BLaER1 (cell line): Measurements from ENCODE around the gene EVI2B.
A peak's percentile ranks its signal among the peaks of the same experiment; 100 is the strongest.
"Not testable (repeated sequence)": the region's sequence is repeated elsewhere in the genome, so short reads cannot be mapped to it uniquely, and the experiment has no call there.

Source experiments
- H3K27ac ChIP-seq: shearing (Covaris generic); formaldehyde crosslinking; 2 replicates; pipeline ENCODE4 v1.8.1; 2022
- H3K27me3 ChIP-seq: shearing (Covaris generic); formaldehyde crosslinking; 2 replicates; pipeline ENCODE4 v1.8.1; 2022
- H3K36me3 ChIP-seq: shearing (Covaris generic); formaldehyde crosslinking; 2 replicates; pipeline ENCODE4 v1.8.1; 2022
- H3K4me1 ChIP-seq: shearing (Covaris generic); formaldehyde crosslinking; 2 replicates; pipeline ENCODE4 v1.8.1; 2022
- H3K4me2 ChIP-seq: shearing (Covaris generic); formaldehyde crosslinking; 2 replicates; pipeline ENCODE4 v1.8.1; 2022
- H3K4me3 ChIP-seq: shearing (Covaris generic); formaldehyde crosslinking; 2 replicates; pipeline ENCODE4 v1.8.1; 2022
- H3K9ac ChIP-seq: shearing (Covaris generic); formaldehyde crosslinking; 2 replicates; pipeline ENCODE4 v1.8.1; 2022
- H3K9me3 ChIP-seq: shearing (Covaris generic); formaldehyde crosslinking; 2 replicates; pipeline ENCODE4 v1.8.1; 2022
- H4K20me1 ChIP-seq: shearing (Covaris generic); formaldehyde crosslinking; 2 replicates; pipeline ENCODE4 v1.8.1; 2022
- Cebpa-rat ChIP-seq: shearing (Covaris generic); IDR thresholded peaks from 2 replicates; pipeline ENCODE4 v1.8.1; 2022

The EVI2B gene, protein sequence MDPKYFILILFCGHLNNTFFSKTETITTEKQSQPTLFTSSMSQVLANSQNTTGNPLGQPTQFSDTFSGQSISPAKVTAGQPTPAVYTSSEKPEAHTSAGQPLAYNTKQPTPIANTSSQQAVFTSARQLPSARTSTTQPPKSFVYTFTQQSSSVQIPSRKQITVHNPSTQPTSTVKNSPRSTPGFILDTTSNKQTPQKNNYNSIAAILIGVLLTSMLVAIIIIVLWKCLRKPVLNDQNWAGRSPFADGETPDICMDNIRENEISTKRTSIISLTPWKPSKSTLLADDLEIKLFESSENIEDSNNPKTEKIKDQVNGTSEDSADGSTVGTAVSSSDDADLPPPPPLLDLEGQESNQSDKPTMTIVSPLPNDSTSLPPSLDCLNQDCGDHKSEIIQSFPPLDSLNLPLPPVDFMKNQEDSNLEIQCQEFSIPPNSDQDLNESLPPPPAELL

DNA sequence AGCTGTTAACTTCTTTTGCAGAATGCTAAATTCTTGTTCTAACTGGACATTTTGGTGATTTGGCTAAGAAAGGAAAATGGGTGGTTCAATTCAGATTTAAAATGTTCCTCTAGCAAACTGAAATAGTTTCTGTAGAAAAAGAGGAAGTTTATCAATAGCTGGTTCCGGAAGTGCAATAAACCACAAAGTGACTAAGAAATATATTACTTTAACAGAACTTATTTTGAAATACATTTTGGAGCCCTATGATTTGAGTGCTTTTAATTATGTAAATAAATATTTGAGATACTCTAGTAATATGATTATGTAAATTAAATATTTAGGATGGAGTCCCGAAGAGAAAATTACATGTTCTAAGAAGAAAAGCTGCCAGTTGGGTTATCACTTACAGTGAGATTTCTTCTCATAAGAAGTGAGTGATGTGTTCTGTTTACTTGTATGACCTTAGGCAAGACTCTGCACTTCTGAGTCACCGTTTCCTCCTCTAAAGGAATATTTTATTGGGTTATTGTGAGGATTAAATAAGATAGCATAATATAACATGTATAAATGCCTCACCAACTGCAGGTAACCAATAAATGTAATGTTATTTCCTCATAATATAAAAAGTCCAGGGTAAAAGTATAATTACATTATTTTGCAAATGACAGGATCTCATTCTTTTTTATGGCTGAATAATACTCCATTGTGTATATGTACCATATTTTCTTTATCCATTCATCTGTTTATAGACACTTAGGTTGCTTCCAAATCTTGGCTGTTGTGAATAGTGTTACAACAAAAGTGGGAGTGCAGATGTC is at the start of gene EVI2B:
Gene EVI2B (minus strand): TSS at position 73 of the 800 bp plus-strand sequence. CDS start 8,445 bp downstream, outside the sequence.
- Histone ChIP-seq H3K4me1 (peaks cover 72% of the 10 kb centered on the region), H3K9ac (peak within 1 kb of the TSS; percentile 82), H3K4me2 (peak within 1 kb of the TSS; percentile 86), H3K9me3 (no peaks in the 10 kb centered on the region), H3K36me3 (peaks cover 3% of the 10 kb centered on the region; the same call in 1 of the 2 replicates), H3K27ac (peak within 1 kb of the TSS; percentile 95), H3K4me3 (peak within 1 kb of the TSS; percentile 66), H3K27me3 (no peaks in the 10 kb centered on the region), H4K20me1 (no peaks in the 10 kb centered on the region)
- no peak for TF ChIP-seq Cebpa-rat

DNA sequence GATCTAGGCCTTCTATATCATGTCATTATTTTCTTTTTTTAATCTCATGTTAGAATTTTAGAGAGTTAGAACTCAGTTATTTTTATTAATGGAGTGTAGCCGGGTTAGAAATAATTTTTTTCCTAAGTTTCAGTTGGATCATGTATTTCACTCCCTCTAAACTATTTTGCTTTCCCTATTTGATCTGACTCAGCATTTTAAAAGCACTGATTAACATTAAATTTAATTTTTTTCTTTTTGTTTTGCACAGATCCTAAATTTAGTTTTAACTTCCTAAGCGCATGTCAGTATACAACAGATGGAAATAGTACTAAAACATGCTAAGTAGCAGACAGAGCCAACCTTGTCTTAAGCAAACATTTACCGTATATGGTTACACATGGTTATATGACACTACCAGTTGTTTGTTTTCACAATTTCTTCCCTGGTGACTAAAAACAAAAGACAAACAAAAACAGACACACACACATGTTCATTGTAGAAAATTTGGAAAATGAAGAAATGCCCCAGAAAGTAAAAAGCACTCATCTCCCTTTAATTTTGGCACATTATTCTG is 44.1 kb upstream of the EVI2B start:
- no peak overlapping the region for H3K4me2 ChIP-seq
- TF ChIP-seq Cebpa-rat: no peak
- H3K4me1 ChIP-seq: no peaks in the 10 kb centered on the region
- no peak overlapping the region for H3K4me3 ChIP-seq
- no peaks in the 10 kb centered on the region for H3K9me3 ChIP-seq
- H3K27ac ChIP-seq: no peak overlapping the region
- H3K27me3 ChIP-seq: no peaks in the 10 kb centered on the region
- H4K20me1 ChIP-seq: no peaks in the 10 kb centered on the region
- peaks cover 79% of the 10 kb centered on the region for H3K36me3 ChIP-seq
- no peak overlapping the region for H3K9ac ChIP-seq

DNA sequence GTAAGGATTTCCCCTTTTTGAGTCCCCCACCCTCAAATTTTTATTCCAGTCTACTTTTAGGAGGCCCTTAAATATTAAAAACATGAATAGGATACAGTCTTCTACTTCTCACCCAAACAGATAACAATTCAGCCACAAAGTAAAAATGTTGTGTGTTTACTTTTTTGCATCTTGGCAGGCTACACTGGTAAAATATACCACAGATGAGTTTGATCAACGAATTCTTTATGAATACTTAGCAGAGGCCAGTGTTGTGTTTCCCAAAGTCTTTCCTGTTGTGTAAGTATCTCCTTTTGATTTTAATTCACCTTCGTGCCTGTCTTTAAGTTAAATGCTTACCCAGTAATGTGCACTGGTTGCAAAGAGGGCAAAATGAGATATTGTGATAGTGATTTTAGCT is 43.2 kb upstream of the EVI2B start:
- H4K20me1 ChIP-seq: no peaks in the 10 kb centered on the region
- TF ChIP-seq Cebpa-rat: no peak
- H3K36me3 ChIP-seq: peaks cover 80% of the 10 kb centered on the region
- H3K9ac ChIP-seq: no peak overlapping the region
- no peak overlapping the region for H3K4me3 ChIP-seq
- H3K4me1 ChIP-seq: no peaks in the 10 kb centered on the region
- H3K4me2 ChIP-seq: no peak overlapping the region
- H3K27me3 ChIP-seq: no peaks in the 10 kb centered on the region
- no peak overlapping the region for H3K27ac ChIP-seq
- no peaks in the 10 kb centered on the region for H3K9me3 ChIP-seq

DNA sequence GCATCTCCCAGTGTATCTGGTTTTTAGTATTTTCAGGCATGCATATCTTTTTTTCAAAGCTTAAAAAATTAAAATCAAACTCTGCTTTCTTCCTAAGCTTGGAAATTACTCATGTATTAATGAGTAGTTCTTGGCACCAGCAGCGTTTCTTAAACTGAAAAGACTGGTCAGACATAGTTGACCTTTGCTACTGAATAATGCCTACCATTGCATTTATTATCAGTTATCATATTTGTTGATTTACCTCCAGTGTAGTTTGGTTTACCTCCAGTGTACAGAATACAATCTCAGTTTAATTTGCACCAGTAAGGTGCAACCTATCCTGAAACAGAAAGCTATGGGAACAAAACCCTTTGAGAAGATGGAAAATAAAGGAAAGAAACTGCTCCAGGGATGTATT is 42.1 kb upstream of the EVI2B start:
- Histone ChIP-seq H3K4me3 (no peak overlapping the region), H3K27me3 (no peaks in the 10 kb centered on the region), H3K9me3 (no peaks in the 10 kb centered on the region), H3K4me1 (no peaks in the 10 kb centered on the region), H3K27ac (no peak overlapping the region), H3K9ac (no peak overlapping the region), H4K20me1 (no peaks in the 10 kb centered on the region), H3K36me3 (peaks cover 81% of the 10 kb centered on the region), H3K4me2 (no peak overlapping the region)
- no peak for TF ChIP-seq Cebpa-rat

DNA sequence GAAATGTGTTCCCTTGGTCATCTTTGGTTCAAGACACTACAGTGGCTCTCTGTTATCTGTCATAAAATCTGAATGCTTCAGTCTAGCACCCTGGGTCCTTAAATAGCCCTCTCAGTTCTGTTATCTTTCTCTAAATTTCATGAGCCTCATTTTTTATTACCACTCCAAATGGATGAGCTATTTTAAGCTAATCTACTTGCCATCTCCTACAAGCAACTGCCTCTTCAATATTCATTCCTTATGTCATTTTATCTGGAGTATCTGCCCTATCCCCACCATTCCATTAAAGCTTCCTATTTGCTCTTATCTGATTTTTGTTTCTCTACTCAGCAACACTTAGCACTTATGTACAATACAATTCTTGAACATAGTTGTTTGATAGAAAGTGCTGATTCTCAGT is 35.6 kb upstream of the EVI2B start:
- H3K36me3 ChIP-seq: peaks cover 54% of the 10 kb centered on the region

DNA sequence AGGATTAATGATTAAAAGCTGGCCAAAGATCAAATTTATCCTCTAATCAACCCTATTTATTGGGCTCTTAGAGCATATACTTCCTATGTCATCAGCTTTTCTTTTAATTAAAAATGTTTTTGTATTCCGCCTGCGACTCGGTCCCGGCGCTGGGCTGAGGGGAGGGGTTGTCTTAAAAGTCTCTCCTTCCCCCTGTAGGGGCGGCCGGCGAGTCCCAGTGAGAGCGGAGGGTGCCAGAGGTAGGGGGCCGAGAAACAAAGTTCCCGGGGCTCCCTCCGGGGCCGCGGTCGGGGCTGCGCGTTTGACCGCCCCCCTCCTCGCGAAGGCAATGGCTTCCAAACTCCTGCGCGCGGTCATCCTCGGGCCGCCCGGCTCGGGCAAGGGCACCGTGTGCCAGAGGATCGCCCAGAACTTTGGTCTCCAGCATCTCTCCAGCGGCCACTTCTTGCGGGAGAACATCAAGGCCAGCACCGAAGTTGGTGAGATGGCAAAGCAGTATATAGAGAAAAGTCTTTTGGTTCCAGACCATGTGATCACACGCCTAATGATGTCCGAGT is 31.4 kb upstream of the EVI2B start:
- not testable (repeated sequence) for H3K4me1 ChIP-seq, H3K4me3 ChIP-seq, H3K27ac ChIP-seq, H3K9ac ChIP-seq, H4K20me1 ChIP-seq, H3K9me3 ChIP-seq, H3K27me3 ChIP-seq, H3K4me2 ChIP-seq
- peaks cover 53% of the 10 kb centered on the region for H3K36me3 ChIP-seq

More for the DNA sequence above, 35.6 kb upstream of the EVI2B start:
- no peak for TF ChIP-seq Cebpa-rat
- H3K4me2 ChIP-seq: no peak overlapping the region
- H3K27me3 ChIP-seq: no peaks in the 10 kb centered on the region
- H3K4me1 ChIP-seq: no peaks in the 10 kb centered on the region
- H3K4me3 ChIP-seq: no peak overlapping the region
- no peaks in the 10 kb centered on the region for H4K20me1 ChIP-seq
- no peaks in the 10 kb centered on the region for H3K9me3 ChIP-seq
- H3K27ac ChIP-seq: no peak overlapping the region
- no peak overlapping the region for H3K9ac ChIP-seq

DNA sequence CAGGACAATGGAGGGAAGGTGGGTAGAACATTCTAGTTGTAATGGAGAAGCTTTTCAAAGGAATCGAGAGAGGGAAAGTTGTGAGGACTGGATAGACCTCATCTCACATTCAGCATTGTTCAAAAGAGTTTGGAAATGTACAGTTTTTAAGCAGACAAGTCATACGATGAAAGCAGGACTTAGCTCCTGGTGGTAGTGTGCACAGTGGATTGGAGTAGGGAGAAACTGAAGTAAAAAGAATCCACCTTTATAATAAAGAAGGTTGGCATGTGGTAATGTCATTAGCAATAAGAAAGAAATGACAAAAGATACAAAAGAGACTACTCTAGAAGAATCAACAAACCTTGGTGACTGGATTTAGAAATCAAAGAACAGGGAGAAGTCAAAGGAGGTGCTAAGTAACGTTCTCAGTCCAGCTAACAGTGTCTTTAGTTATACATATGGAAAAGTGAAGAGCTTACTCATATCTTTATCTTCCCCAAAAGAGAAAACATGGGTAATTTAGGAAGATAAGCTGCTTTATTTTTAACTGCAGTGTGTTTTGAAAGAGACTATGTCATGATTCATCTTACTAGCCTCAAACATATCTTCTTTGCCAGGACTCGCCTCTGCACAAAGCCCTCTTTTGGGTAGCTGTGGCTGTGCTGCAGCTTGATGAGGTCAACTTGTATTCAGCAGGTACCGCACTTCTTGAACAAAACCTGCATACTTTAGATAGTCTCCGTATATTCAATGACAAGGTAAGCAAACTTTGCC is 26.2 kb upstream of the EVI2B start:
- H3K9ac ChIP-seq: no peak overlapping the region
- H4K20me1 ChIP-seq: no peaks in the 10 kb centered on the region
- H3K27me3 ChIP-seq: no peaks in the 10 kb centered on the region
- H3K4me1 ChIP-seq: no peaks in the 10 kb centered on the region
- no peak overlapping the region for H3K4me2 ChIP-seq
- H3K27ac ChIP-seq: no peak overlapping the region
- TF ChIP-seq Cebpa-rat: no peak
- H3K36me3 ChIP-seq: peaks cover 69% of the 10 kb centered on the region
- H3K4me3 ChIP-seq: no peak overlapping the region
- H3K9me3 ChIP-seq: no peaks in the 10 kb centered on the region

DNA sequence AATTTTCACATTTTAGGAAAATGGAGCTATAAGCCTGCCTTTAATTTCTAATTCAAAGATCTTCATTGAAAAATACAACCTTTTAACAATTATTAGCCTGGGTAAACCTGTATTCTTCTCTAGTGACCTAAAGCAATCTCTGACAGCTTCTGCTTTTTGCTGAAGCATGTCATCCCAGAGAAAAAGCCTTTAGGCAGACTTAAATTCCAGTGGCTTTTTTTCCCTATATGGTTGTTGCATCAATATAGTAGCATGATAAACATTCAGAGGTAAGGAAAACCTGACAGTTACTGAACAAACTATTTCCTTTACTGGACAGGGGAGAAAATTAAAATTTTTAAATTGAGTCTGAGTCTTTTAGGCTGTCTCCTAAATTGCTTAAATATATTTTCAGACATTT is 15.4 kb upstream of the EVI2B start:
- Histone ChIP-seq H4K20me1 (no peaks in the 10 kb centered on the region), H3K27ac (no peak overlapping the region), H3K4me2 (no peak overlapping the region), H3K9me3 (no peaks in the 10 kb centered on the region), H3K9ac (no peak overlapping the region), H3K4me1 (no peaks in the 10 kb centered on the region), H3K4me3 (no peak overlapping the region), H3K27me3 (no peaks in the 10 kb centered on the region; the same call in 1 of the 2 replicates), H3K36me3 (peaks cover 32% of the 10 kb centered on the region)
- TF ChIP-seq Cebpa-rat: no peak

DNA sequence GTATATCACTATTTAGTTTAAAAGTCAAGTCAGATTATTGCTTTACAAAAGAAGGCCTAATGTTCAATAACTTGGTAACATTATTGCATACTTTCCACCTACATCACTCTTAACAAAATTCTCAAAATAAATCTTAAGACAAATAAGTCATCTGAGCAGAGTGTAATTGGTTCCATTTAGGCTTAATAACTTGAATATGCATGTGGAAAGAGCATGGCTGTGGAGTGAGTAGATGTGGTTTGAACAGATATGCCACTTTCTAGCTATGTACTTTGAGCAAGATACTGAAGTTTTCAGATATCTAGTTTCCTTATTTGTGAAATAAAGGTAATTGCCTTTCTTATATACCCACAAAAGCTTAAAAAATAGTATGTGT is 14.3 kb upstream of the EVI2B start:
- Histone ChIP-seq H3K9ac (no peak overlapping the region), H3K36me3 (peaks cover 35% of the 10 kb centered on the region), H3K9me3 (no peaks in the 10 kb centered on the region), H3K4me1 (no peaks in the 10 kb centered on the region), H3K4me3 (no peak overlapping the region), H4K20me1 (no peaks in the 10 kb centered on the region), H3K27ac (no peak overlapping the region), H3K4me2 (no peak overlapping the region), H3K27me3 (no peaks in the 10 kb centered on the region; the same call in 1 of the 2 replicates)
- no peak for TF ChIP-seq Cebpa-rat
